GM12864 (cell line): ENCODE measurements around the gene RENBP.

Experiments
- DNase-seq: peaks from one replicate; pipeline ENCODE4 v3.0.0-alpha.2; 2011; ENCODE audit warnings: low read depth
- H3K4me3 ChIP-seq: 2 replicates; pipeline ENCODE4 v1.5.1; 2011; ENCODE audit warnings: mild to moderate bottlenecking, low read depth, low read length, control low read depth
- TF ChIP-seq, protein P1 (sequence below): IDR thresholded peaks from 2 replicates; pipeline ENCODE4 v1.5.1; 2011; ENCODE audit warnings: low read depth, mild to moderate bottlenecking, moderate library complexity, low read length, control low read depth, inconsistent platforms; ENCODE audit errors: missing control alignments

RENBP gene

DNA sequence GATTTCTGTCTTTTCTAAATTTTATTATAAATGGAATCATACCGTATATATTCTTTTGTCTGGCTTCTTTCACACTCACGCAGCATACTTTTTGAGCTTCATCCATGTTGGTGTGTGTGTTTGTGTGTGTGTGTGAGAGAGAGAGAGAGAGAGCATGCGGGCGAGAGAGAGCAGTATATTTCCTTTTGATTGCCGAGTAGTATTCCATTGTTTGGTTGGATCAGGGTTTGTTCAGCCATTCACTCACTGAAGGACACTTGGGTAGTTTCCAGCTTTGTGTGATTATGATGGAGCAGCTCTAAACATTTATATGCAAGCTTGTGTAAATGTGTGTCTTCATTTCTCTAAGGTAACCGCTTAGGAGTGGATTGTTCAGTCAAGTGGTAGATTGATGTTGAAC is 55.3 kb downstream of the RENBP start:
- DNase-seq: no peak
- no peak overlapping the region for H3K4me3 ChIP-seq
- TF ChIP-seq, protein P1, sequence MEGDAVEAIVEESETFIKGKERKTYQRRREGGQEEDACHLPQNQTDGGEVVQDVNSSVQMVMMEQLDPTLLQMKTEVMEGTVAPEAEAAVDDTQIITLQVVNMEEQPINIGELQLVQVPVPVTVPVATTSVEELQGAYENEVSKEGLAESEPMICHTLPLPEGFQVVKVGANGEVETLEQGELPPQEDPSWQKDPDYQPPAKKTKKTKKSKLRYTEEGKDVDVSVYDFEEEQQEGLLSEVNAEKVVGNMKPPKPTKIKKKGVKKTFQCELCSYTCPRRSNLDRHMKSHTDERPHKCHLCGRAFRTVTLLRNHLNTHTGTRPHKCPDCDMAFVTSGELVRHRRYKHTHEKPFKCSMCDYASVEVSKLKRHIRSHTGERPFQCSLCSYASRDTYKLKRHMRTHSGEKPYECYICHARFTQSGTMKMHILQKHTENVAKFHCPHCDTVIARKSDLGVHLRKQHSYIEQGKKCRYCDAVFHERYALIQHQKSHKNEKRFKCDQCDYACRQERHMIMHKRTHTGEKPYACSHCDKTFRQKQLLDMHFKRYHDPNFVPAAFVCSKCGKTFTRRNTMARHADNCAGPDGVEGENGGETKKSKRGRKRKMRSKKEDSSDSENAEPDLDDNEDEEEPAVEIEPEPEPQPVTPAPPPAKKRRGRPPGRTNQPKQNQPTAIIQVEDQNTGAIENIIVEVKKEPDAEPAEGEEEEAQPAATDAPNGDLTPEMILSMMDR: no peak

DNA sequence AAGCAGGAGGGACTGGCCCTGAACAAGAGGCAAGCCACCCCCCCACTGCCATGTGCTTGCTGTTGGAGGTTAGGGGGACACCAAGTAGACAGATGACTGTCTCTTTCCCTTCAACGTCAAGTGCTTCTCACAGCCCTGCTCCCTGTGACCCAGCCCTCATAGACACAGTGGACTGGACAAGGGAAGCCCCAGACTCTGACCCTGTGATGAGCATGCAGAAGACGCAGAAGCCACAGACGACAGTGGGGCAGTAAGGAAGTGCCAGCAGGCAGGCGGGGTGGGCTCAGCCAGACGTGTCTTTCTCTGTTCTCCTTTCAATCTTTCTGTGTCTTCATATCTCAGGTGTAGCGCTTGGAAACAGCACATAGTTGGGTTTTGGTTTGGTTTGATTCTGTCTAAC is 56.1 kb downstream of the RENBP start:
- H3K4me3 ChIP-seq: no peak overlapping the region
- TF ChIP-seq, protein P1: no peak
- no peak for DNase-seq

DNA sequence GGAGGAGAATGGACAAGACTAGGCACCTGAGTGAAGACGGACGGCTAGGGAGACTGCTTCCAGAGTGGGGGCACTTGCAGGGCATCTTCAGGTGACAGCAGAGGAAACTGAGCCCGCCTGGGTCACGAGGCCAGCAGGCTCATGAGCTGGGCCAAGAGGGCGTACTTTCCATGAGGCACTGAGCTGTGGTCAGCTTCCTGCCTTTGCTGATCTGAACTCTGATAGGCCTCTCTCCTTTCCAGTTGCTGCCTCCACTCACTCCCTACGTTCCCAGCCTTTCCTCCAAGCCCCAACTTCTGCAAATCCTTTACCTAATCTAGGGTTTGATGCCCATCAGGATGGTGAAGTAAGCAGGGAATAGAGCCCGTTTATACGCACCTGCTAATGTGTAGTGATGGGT is 57.1 kb downstream of the RENBP start:
- no peak overlapping the region for H3K4me3 ChIP-seq
- DNase-seq: no peak
- TF ChIP-seq, protein P1: no peak

DNA sequence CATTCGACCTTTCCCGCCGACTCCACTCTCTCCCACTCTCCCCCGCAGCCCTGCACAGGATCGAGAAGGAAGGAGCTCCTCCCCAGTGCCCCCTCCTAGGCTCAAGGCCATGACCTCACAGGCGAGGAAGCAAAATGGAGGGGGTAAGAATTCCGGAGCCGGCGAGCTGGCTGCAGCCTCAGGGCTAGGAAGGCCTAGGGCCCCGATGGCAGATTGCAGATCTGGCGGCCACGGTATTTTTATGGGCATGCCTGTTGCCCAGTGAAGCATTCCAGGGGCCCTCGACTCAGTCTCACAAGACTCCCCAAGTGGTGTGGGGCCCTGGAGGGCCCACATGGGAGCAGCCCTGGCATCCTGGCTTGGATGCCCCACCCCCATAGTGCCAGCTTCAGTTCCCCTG is 57.5 kb downstream of the RENBP start:
- no peak for DNase-seq
- no peak overlapping the region for H3K4me3 ChIP-seq
- TF ChIP-seq, protein P1: no peak

DNA sequence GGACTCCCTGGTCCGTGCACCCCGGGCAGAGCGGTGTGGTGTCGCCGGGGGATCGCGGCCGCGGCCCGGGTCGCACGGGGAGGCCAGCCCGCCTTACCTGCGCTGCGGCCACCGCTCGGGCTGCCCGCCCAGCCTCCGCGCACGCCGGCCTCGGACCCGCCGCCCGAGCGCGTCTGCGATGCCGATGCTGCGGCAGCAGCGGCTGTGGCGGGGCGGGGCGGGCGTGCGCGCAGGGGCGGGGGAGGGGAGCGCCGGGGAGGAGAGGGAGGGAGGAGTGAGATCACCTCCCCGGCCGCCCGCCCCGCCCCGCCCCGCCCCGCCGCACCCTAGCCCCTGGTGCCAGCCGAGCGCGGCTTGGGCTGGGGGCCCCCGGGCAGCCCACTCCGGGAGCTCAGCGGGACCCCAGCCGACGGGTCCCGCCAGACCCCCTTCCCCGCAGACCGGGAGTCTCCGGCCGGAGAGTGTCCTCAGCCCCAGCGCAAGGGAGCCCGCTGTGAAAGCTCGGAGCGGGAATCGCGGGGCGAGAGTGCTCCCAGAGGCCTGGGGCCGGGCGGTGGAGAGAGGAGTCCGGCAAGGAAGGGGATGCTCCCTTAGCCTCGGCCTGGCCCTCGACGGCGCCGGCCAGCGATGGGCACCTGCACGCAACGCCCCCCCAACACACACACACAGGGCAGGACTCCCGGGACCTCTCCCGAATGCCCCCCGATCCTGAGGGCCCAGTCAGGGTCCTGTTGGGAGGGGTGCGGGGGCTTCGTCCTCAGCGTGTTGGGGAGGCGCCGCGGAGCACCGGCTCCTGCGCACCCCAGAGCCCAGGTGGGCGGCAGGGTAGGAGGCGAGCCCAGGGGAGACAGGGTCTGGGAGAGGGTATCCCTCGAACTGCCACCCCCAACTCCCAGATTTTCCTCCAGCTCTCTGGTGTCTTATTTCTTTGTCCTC is 58.2 kb downstream of the RENBP start, which contains the start of gene L1CAM:
TSS of gene L1CAM (minus strand) at position 206 of the 936 bp plus-strand sequence. CDS start 10,337 bp downstream, outside the sequence.
- DNase-seq: no peak
- TF ChIP-seq, protein P1: no peak
- no peak within 1 kb of the TSS for H3K4me3 ChIP-seq
